ENCODE data around the gene TCTN1. TPM values are rescaled to one million over a fixed set of nuclear protein-coding genes. Genes with fewer than 3 reads are reported as not detected.
"Not testable (repeated sequence)": the region's sequence is repeated elsewhere in the genome, so short reads cannot be mapped to it uniquely, and the experiment has no call there.

TCTN1 gene
- total RNA-seq, 2 donors from 2014 or later, result 40.9 to 42.0 TPM

DNA sequence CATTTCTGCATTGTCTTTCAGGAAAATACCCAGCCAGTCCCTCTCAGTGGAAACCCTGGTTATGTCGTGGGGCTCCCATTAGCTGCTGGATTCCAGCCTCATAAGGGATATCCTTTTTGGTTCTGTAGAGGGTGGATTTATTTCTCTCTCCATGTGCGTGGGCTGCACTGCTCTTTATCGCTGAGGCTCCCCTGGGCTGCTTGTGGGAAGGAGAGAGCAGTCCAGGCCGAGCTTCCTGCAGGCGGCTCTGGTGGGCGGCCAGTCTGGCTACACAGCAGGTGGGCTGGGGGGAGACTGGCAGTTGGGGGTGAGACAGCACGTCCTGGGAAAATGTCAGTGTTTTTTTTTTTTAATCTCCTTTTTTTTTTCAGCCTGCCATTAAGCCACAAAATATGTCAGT lies 27.6 kb downstream of the TCTN1 start:
- H3K27ac ChIP-seq, result peak overlapping the region; percentile 17 to 36
- no peaks in the 10 kb centered on the region for H3K9me3 ChIP-seq
- peaks cover 2% of the 10 kb centered on the region for H3K36me3 ChIP-seq
- H3K4me3 ChIP-seq, result no peak overlapping the region
- no peak for DNase-seq (ENCODE audit: low spot score)
- H3K4me1 ChIP-seq (ENCODE audit: control insufficient read depth in 1 of 2, low read depth in 2 of 2), result peaks cover 0 to 29% of the 10 kb centered on the region in 2 donors
- ATAC-seq (ENCODE audit: insufficient number of reproducible peaks, low FRiP score, low read depth), result no peak
- H3K27me3 ChIP-seq (replicated peaks; ENCODE audit: insufficient read depth), result no peaks in the 10 kb centered on the region
- TF ChIP-seq, protein P1, sequence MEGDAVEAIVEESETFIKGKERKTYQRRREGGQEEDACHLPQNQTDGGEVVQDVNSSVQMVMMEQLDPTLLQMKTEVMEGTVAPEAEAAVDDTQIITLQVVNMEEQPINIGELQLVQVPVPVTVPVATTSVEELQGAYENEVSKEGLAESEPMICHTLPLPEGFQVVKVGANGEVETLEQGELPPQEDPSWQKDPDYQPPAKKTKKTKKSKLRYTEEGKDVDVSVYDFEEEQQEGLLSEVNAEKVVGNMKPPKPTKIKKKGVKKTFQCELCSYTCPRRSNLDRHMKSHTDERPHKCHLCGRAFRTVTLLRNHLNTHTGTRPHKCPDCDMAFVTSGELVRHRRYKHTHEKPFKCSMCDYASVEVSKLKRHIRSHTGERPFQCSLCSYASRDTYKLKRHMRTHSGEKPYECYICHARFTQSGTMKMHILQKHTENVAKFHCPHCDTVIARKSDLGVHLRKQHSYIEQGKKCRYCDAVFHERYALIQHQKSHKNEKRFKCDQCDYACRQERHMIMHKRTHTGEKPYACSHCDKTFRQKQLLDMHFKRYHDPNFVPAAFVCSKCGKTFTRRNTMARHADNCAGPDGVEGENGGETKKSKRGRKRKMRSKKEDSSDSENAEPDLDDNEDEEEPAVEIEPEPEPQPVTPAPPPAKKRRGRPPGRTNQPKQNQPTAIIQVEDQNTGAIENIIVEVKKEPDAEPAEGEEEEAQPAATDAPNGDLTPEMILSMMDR (IDR thresholded peaks at IDR 0.05), result no peak

DNA sequence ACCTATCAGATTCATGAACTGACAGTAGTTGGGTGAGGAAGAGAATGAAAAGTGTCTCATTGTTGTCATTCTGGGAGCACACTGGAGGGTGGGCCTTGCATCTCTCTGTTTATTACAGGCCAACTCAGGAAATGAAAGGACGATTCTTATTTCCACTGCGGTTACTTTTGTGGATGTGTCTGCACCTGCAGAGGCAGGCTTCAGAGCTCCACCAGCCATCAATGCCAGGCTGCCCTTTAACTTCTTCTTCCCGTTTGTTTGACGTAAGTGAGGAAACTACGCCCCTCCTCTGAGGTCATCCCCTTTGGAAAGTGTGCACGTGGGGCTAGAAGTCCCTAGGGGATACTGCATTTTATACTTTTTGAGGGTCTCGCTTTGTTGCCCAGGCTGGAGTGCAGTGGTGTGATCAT lies 33.7 kb downstream of the TCTN1 start:
- H3K27ac ChIP-seq, result no peak overlapping the region
- TF ChIP-seq, protein P1 (IDR thresholded peaks at IDR 0.05), result no peak
- no peak overlapping the region for H3K4me3 ChIP-seq
- ATAC-seq (ENCODE audit: insufficient number of reproducible peaks, low FRiP score, low read depth), result no peak
- H3K9me3 ChIP-seq, result no peaks in the 10 kb centered on the region
- no peaks in the 10 kb centered on the region for H3K27me3 ChIP-seq (replicated peaks; ENCODE audit: insufficient read depth)
- no peaks in the 10 kb centered on the region for H3K4me1 ChIP-seq (ENCODE audit: control insufficient read depth in 1 of 2, low read depth in 2 of 2)
- H3K36me3 ChIP-seq, result peaks cover 28% of the 10 kb centered on the region
- DNase-seq (ENCODE audit: low spot score), result no peak

DNA sequence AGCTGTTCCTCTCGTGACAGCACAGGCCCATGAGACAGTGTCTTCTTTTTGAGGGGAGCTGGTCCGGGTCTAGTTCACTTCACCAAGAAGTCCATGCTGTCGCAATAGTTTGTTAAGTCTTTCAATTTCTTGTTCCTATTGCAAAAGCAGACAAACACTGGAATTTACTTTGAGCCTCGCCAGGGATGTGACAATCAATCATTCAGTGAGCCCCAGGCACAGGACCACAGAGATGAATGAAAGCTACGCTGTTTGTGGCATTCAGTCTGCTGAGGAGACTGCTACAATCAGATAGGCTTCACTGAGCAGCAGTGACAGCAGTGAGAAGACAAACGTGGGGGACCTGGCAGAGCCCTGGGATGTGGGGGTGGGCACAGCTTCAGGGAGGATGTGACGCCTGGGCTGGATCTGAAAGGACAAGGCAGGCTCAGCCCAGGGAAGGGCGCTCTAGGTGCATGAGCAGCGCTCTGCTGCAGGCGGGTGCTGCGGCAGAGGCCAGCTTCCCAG lies 35.5 kb downstream of the TCTN1 start:
- Histone ChIP-seq H3K27ac (no peak overlapping the region), H3K9me3 (no peaks in the 10 kb centered on the region), H3K27me3 (replicated peaks; ENCODE audit: insufficient read depth) (no peaks in the 10 kb centered on the region), H3K36me3 (peaks cover 28% of the 10 kb centered on the region), H3K4me3 (no peak overlapping the region), H3K4me1 (ENCODE audit: control insufficient read depth in 1 of 2, low read depth in 2 of 2) (no peaks in the 10 kb centered on the region)
- TF ChIP-seq, protein P1 (IDR thresholded peaks at IDR 0.05), result no peak
- DNase-seq (ENCODE audit: low spot score) (no peak), ATAC-seq (ENCODE audit: insufficient number of reproducible peaks, low FRiP score, low read depth) (no peak)

DNA sequence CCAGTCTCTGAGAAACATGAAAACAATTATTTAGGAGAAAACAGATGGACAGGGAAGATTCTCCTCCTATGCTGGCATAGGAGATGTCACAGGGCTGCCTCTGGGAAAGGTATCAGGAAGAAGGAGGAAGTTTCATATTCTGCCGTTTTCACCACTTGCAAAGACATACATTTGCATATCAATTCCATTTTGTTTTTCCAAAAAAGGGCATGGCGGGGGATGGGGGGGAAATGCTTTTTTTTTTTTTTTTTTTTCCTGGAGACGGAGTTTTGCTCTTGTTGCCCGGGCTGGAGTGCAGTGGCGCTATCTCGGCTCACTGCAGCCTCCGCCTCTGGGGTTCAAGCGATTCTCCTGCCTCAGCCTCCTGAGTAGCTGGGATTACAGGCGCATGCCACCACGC lies 40.3 kb downstream of the TCTN1 start:
- H3K36me3 ChIP-seq, result peaks cover 15% of the 10 kb centered on the region
- H3K27me3 ChIP-seq (replicated peaks; ENCODE audit: insufficient read depth), result not testable (repeated sequence)

DNA sequence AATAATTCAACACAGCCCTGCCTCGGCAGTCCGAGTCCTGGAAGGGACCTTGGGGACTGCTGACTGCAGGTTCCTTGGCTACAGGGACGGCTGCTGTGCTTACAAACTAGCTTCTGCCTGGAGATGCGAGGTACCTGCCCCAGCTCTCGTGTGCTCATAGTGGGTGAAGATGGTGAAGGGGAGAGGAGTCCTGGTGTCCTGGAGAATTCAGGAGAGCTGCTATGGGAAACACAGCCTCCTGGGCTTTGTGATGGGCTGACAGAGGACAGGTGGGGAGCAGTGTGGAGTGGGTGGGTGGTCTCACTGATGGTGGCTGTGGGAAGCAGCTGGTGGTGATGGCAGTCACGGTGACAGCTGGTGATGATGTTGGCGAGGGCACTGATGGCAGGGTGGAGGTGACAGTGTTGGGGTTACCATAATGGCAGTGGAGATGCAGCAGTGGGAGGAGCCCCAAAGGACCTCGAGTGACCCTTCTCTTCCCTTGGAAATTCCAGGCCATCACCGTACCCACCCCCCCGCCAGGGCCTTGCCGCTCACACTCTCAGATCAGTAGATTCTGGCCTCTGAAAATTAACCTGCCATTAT lies 42.2 kb downstream of the TCTN1 start:
- TF ChIP-seq, protein P1 (IDR thresholded peaks at IDR 0.05), result no peak
- H3K36me3 ChIP-seq, result peaks cover 4% of the 10 kb centered on the region
- no peak overlapping the region for H3K27ac ChIP-seq

More for the DNA sequence above, 40.3 kb downstream of the TCTN1 start:
- DNase-seq (ENCODE audit: low spot score); H3K4me1 ChIP-seq (ENCODE audit: control insufficient read depth in 1 of 2, low read depth in 2 of 2); H3K4me3 ChIP-seq; ATAC-seq (ENCODE audit: insufficient number of reproducible peaks, low FRiP score, low read depth); H3K9me3 ChIP-seq; H3K27ac ChIP-seq: not testable (repeated sequence)

DNA sequence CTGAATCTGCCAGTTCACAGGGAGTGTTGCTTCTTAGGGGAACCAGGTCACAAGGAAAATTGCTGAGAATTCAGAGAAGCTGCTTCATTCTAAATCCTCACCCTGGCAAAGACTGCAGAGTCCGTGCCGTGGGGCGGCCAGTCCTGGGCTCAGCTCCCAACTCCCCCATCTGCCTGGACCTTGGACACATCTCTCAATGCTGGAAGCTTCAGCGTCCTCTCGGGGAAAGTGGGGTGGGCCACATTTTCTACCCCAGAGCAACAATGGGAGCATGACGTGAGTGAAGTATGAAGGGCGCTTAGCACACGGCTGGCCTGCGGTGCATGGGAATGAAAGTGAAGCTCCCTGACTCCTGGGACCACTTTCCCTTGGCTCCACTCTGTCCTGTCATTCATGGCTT lies 43.8 kb downstream of the TCTN1 start:
- no peaks in the 10 kb centered on the region for H3K27me3 ChIP-seq (replicated peaks; ENCODE audit: insufficient read depth)
- no peak for ATAC-seq (ENCODE audit: insufficient number of reproducible peaks, low FRiP score, low read depth)
- TF ChIP-seq, protein P1 (IDR thresholded peaks at IDR 0.05), result no peak
- no peaks in the 10 kb centered on the region for H3K9me3 ChIP-seq
- no peaks in the 10 kb centered on the region for H3K4me1 ChIP-seq (ENCODE audit: control insufficient read depth in 1 of 2, low read depth in 2 of 2)
- DNase-seq (ENCODE audit: low spot score), result no peak
- H3K36me3 ChIP-seq, result no peaks in the 10 kb centered on the region
- no peak overlapping the region for H3K27ac ChIP-seq
- no peak overlapping the region for H3K4me3 ChIP-seq

More for the DNA sequence above, 42.2 kb downstream of the TCTN1 start:
- H3K9me3 ChIP-seq, result no peaks in the 10 kb centered on the region
- H3K4me1 ChIP-seq (ENCODE audit: control insufficient read depth in 1 of 2, low read depth in 2 of 2), result no peaks in the 10 kb centered on the region
- no peak for DNase-seq (ENCODE audit: low spot score)
- no peak for ATAC-seq (ENCODE audit: insufficient number of reproducible peaks, low FRiP score, low read depth)
- no peak overlapping the region for H3K4me3 ChIP-seq
- H3K27me3 ChIP-seq (replicated peaks; ENCODE audit: insufficient read depth), result no peaks in the 10 kb centered on the region
